ENCODE measurements around the gene NUP62.

Gene NUP62

GRCh38 chr19:49871349-49871985, 57.8 kb downstream of the NUP62 start:
- FAIRE-seq (no peak), DNase-seq (ENCODE audit: insufficient read length, low spot score) (no peak)
- TF ChIP-seq POU2F2 (IDR thresholded peaks at IDR 0.05; ENCODE audit: low read depth, low read length) (no peak), PAX5 (IDR thresholded peaks at IDR 0.05; ENCODE audit: insufficient read depth, low read length, severe bottlenecking) (no peak), SPI1 (IDR thresholded peaks at IDR 0.05; ENCODE audit: low read depth, low read length) (no peak), TAF1 (IDR thresholded peaks at IDR 0.05; ENCODE audit: low read depth, low read length) (no peak), POLR2AphosphoS5 (IDR thresholded peaks at IDR 0.05; ENCODE audit: low read depth, low read length) (no peak), POLR2A (IDR thresholded peaks at IDR 0.05; ENCODE audit: low read depth, low read length) (no peak)

- DNase-seq (ENCODE audit: insufficient read length, low spot score) (no peak), FAIRE-seq (no peak)
- TF ChIP-seq POU2F2 (IDR thresholded peaks at IDR 0.05; ENCODE audit: low read depth, low read length): no peak
- TF ChIP-seq POLR2A (IDR thresholded peaks at IDR 0.05; ENCODE audit: low read depth, low read length): no peak
- no peak for TF ChIP-seq POLR2AphosphoS5 (IDR thresholded peaks at IDR 0.05; ENCODE audit: low read depth, low read length)
These were observed 58.9 kb downstream of the NUP62 start for GRCh38 chr19:49870309-49870901.

- FAIRE-seq: peak; percentile 98
- TF ChIP-seq POLR2AphosphoS5 (IDR thresholded peaks at IDR 0.05; ENCODE audit: low read depth, low read length): no peak; the same call in 1 of the 2 replicates
- no peak for TF ChIP-seq TAF1 (IDR thresholded peaks at IDR 0.05; ENCODE audit: low read depth, low read length)
- TF ChIP-seq PAX5 (IDR thresholded peaks at IDR 0.05; ENCODE audit: insufficient read depth, low read length, severe bottlenecking): no peak
- no peak for TF ChIP-seq SPI1 (IDR thresholded peaks at IDR 0.05; ENCODE audit: low read depth, low read length)
- no peak for TF ChIP-seq POU2F2 (IDR thresholded peaks at IDR 0.05; ENCODE audit: low read depth, low read length)
- 0 out of 2 replicates have a peak, but pooled peaks have one; percentile 20 for TF ChIP-seq POLR2A (IDR thresholded peaks at IDR 0.05; ENCODE audit: low read depth, low read length)
- DNase-seq (ENCODE audit: insufficient read length, low spot score): peak; percentile 79
These were observed 59.6 kb downstream of the NUP62 start for GRCh38 chr19:49869484-49870308.

GRCh38 chr19:49869009-49869483, 60.3 kb downstream of the NUP62 start:
- TF ChIP-seq TAF1 (IDR thresholded peaks at IDR 0.05; ENCODE audit: low read depth, low read length) (no peak), PAX5 (IDR thresholded peaks at IDR 0.05; ENCODE audit: insufficient read depth, low read length, severe bottlenecking) (no peak), POU2F2 (IDR thresholded peaks at IDR 0.05; ENCODE audit: low read depth, low read length) (no peak)
- DNase-seq (ENCODE audit: insufficient read length, low spot score) (no peak), FAIRE-seq (no peak)

- no peak for TF ChIP-seq PAX5 (IDR thresholded peaks at IDR 0.05; ENCODE audit: insufficient read depth, low read length, severe bottlenecking)
- peak; percentile 81 for TF ChIP-seq POLR2A (IDR thresholded peaks at IDR 0.05; ENCODE audit: low read depth, low read length)
- TF ChIP-seq TAF1 (IDR thresholded peaks at IDR 0.05; ENCODE audit: low read depth, low read length): no peak
- peak; percentile 82 for TF ChIP-seq POLR2AphosphoS5 (IDR thresholded peaks at IDR 0.05; ENCODE audit: low read depth, low read length)
- no peak; the same call in 1 of the 2 replicates for TF ChIP-seq POU2F2 (IDR thresholded peaks at IDR 0.05; ENCODE audit: low read depth, low read length)
- 0 out of 2 replicates have a peak, but pooled peaks have one; percentile 13 for TF ChIP-seq SPI1 (IDR thresholded peaks at IDR 0.05; ENCODE audit: low read depth, low read length)
- DNase-seq (ENCODE audit: insufficient read length, low spot score) (peak; percentile 95), FAIRE-seq (peak; percentile 95)
These were observed 62.1 kb downstream of the NUP62 start, which contains the start of gene PNKP for GRCh38 chr19:49866933-49867782. Gene PNKP, minus strand, starts transcription at chr19:49867576. Its CDS starts 372 bp downstream, at chr19:49867204.

- TF ChIP-seq TAF1 (IDR thresholded peaks at IDR 0.05; ENCODE audit: low read depth, low read length) (no peak), PAX5 (IDR thresholded peaks at IDR 0.05; ENCODE audit: insufficient read depth, low read length, severe bottlenecking) (no peak), SPI1 (IDR thresholded peaks at IDR 0.05; ENCODE audit: low read depth, low read length) (no peak), POLR2A (IDR thresholded peaks at IDR 0.05; ENCODE audit: low read depth, low read length) (no peak), POLR2AphosphoS5 (IDR thresholded peaks at IDR 0.05; ENCODE audit: low read depth, low read length) (no peak), POU2F2 (IDR thresholded peaks at IDR 0.05; ENCODE audit: low read depth, low read length) (no peak)
- no peak for FAIRE-seq
- DNase-seq (ENCODE audit: insufficient read length, low spot score): no peak
These were observed 64.4 kb downstream of the NUP62 start for GRCh38 chr19:49864890-49865289.

- FAIRE-seq (no peak), DNase-seq (ENCODE audit: insufficient read length, low spot score) (no peak)
- no peak for TF ChIP-seq POLR2A (IDR thresholded peaks at IDR 0.05; ENCODE audit: low read depth, low read length)
- TF ChIP-seq TAF1 (IDR thresholded peaks at IDR 0.05; ENCODE audit: low read depth, low read length): no peak
- TF ChIP-seq POU2F2 (IDR thresholded peaks at IDR 0.05; ENCODE audit: low read depth, low read length): no peak
- TF ChIP-seq PAX5 (IDR thresholded peaks at IDR 0.05; ENCODE audit: insufficient read depth, low read length, severe bottlenecking): no peak
- no peak for TF ChIP-seq POLR2AphosphoS5 (IDR thresholded peaks at IDR 0.05; ENCODE audit: low read depth, low read length)
- TF ChIP-seq SPI1 (IDR thresholded peaks at IDR 0.05; ENCODE audit: low read depth, low read length): no peak
These were observed 65.4 kb downstream of the NUP62 start for GRCh38 chr19:49863935-49864320.

GRCh38 chr19:49863254-49863934, 65.9 kb downstream of the NUP62 start:
- DNase-seq (ENCODE audit: insufficient read length, low spot score): no peak
- no peak for FAIRE-seq
- no peak for TF ChIP-seq TAF1 (IDR thresholded peaks at IDR 0.05; ENCODE audit: low read depth, low read length)
- TF ChIP-seq POLR2A (IDR thresholded peaks at IDR 0.05; ENCODE audit: low read depth, low read length): no peak
- TF ChIP-seq POU2F2 (IDR thresholded peaks at IDR 0.05; ENCODE audit: low read depth, low read length): no peak
- TF ChIP-seq SPI1 (IDR thresholded peaks at IDR 0.05; ENCODE audit: low read depth, low read length): no peak
- TF ChIP-seq POLR2AphosphoS5 (IDR thresholded peaks at IDR 0.05; ENCODE audit: low read depth, low read length): no peak
- no peak for TF ChIP-seq PAX5 (IDR thresholded peaks at IDR 0.05; ENCODE audit: insufficient read depth, low read length, severe bottlenecking)
